GM21576 (cell line): ENCODE results near the gene NACA2.
"Not testable (repeated sequence)": the region's sequence is repeated elsewhere in the genome, so short reads cannot be mapped to it uniquely, and the experiment has no call there.

Experiments
- ATAC-seq: cut with Tn5 transposase; IDR thresholded peaks from one replicate; pipeline ENCODE4 v1.9.1; 2021; ENCODE audit warnings: mild to moderate bottlenecking, moderate library complexity; ENCODE audit not compliant: unreplicated experiment

Gene NACA2

DNA sequence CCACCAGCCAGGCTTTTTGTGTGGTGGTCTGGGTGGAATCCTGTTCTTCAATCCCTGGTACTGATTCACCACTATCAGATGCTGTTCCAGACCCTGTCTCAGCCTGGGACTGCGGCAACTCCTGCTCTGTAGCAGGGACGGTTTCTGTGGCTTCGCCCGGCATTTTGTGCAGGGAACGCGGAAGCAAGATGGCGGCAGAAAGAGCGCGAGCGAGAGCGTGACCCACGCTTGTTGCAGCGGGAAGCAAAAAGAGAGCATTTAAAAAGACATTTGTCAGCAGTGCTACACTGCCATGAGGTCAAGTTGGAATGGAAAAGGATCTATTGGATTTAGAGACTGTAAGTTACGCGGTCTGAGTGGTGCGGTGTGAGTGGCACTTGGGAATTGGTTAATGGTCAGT is at the start of gene NACA2:
NACA2 (minus strand) TSS at position 202 of the 400 bp plus-strand sequence; CDS start at position 163, 39 bp downstream.
- no peak for ATAC-seq

DNA sequence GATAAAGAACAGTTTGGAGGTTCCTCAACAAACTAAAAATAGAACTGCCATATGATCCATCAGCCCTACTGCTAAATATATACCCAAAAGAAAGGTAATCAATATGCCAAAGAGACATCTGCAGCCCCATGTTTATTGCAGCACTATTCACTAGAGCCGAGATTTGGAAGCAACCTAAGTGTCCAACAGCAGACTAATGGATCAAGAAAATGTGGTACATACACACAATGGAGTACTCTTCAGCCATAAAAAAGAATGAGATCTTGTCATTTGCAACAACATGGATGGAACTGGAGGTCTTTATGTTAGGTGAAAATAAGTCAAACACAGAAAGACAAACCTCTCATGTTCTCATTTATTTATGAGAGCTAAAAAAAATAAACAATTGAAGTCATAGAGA is 48.8 kb upstream of the NACA2 start:
- ATAC-seq: no peak

DNA sequence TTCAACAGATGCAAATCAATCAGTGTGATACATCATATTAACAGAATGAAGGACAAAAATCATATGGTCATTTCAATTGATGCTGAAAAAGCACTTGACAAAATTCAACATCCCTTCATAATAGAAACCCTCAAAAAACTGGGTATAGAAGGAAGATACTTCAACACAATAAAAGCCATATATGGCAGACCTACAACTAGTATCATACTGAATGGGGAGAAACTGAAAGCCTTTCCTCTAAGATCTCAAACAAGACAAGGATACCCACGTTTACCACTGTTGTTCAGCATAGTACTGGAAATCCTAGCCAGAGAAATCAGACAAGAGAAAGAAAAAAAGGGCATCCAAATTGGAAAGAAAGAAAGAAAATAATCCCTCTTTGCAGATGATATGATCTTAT is 47.1 kb upstream of the NACA2 start:
- no peak for ATAC-seq

DNA sequence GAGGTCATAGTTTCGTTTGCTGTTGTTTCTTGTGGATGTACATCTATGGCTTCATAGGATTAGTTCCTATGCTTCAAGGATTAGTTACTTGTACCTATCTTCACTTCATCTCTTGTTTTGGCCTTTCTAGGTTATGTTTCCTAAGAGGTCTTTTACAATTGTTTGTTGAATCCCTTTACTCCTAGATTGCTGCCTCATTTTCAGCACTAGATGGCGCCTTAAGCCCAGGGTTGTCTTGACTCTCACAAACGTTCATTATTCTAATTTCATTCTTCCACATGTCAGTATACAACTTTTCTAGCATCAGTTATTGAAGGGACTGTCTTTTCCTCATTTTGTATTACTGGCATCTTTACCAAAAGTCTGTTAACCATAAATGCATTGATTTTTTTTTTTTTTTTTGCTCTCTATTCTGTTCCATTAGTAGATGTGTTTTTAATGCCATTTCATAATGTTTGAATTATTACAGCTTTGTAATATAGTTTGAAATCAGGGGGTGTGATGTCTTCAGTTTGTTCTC is 45.0 kb upstream of the NACA2 start:
- no peak for ATAC-seq

DNA sequence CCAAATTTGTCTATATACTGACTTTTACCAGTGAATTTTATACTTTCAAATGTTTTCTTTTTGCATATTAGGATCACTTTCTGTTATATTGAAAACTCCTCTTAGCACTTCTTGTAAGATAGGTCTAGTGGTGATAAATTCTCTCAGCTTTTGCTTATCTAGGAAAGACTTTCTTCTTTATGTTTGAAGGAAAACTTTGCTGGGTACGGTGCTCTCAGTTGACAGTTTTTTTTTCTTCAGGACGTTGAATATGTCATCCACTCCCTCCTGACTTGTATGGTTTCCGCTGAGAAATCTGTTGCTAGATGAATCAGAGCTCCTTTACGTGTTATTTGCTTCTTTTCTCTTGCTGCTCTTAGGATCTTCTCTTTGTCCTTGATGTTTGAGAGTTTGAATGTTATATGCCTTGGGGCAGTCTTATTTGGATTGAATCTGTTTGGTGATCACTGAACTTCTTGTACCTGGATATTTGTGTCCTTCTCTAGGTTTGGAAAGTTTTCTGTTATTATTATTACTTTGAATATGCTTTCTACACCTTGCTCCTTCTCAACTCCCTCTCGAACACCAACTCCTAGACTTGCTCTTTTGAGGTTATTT is 44.0 kb upstream of the NACA2 start:
- ATAC-seq: no peak

GRCh38 chr17:61634011-61634539 is 43.1 kb upstream of the NACA2 start:
- ATAC-seq: no peak

GRCh38 chr17:61632826-61633225 is 41.8 kb upstream of the NACA2 start:
- ATAC-seq: no peak

GRCh38 chr17:61631800-61632199 is 40.8 kb upstream of the NACA2 start:
- ATAC-seq: no peak

GRCh38 chr17:61628158-61628557 is 37.1 kb upstream of the NACA2 start:
- ATAC-seq: not testable (repeated sequence)

- ATAC-seq: no peak
Measured at GRCh38 chr17:61627658-61628057, 36.6 kb upstream of the NACA2 start.

- no peak for ATAC-seq
Measured at GRCh38 chr17:61627125-61627524, 36.1 kb upstream of the NACA2 start.

DNA sequence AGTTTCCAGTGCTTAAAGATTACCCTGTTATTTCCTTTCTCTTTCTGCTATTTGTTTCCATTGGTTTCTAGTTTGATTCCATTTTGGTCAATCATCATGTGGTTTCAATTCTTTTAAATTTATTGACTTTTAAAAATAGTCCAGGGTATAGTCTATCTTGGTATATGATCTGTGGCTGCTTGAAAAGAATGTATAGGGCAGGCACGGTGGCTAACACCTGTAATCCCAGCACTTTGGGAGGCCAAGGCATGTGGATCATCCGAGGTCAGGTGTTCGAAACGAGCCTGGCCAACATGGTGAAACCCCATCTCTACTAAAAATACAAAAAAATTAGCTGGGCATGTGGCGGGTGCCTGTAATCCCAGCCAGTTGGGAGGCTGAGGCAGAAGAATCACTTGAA is 34.5 kb upstream of the NACA2 start:
- ATAC-seq: no peak

DNA sequence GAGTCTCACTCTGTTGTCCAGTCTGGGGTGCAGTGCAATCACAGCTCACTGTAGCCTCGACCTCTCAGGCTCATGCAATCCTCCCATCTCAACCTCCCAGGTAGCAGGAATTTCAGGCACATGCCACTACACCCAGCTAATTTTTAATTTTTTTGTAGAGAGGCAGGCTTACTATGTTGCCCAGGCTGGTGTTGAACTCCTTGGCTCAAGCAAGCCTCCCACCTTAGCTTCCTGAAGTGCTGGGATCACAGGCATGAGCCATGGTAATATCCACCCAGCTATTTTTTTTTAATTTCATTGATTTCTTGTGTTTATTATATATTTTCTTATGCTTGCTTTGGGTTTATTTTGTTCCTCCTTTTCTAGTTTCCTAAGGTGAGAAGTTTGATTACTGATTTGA is 33.9 kb upstream of the NACA2 start:
- no peak for ATAC-seq

GRCh38 chr17:61621317-61621716 is 30.3 kb upstream of the NACA2 start:
- no peak for ATAC-seq

DNA sequence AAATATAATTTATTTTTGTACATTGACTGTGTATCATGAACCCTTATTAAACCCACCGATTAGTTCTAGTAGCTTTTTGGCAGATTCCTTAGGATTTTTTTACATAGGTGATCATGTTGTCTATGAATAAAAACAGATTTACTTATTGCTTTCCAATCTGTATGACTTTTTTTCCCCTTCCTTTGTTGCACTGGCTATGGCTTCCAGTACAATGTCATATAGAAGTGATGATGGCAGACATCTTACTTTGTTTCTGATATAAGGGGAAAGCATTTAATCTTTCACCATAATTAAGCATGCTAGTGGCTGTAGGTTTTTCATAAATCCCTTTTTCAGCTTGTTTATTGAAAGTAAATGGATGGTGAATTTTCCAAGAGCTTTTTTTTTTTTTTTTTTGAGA is 28.9 kb upstream of the NACA2 start:
- ATAC-seq: no peak

- no peak for ATAC-seq
Measured at GRCh38 chr17:61619493-61619892, 28.5 kb upstream of the NACA2 start.

DNA sequence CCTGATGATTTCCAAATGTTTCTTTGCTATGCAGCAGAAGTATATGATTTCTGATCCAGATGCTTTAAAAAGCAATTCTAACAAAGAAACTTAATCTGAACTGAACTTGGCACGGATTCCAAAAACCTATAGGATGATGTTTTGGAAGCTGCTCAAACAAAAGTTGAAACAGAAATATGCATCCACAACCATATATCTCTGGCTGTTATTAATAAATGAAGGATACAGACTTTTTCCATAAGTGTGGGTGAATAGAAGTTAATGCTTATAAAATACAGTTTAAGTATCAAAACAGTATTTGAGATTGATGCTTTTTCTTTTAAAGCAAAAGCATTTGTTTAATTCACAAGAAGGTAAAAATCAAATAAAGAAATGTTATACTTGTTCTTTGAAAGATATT is 27.9 kb upstream of the NACA2 start:
- ATAC-seq: no peak

- ATAC-seq: no peak
Measured at GRCh38 chr17:61617330-61617729, 26.3 kb upstream of the NACA2 start.

- ATAC-seq: no peak
Measured at GRCh38 chr17:61616783-61617182, 25.8 kb upstream of the NACA2 start.

DNA sequence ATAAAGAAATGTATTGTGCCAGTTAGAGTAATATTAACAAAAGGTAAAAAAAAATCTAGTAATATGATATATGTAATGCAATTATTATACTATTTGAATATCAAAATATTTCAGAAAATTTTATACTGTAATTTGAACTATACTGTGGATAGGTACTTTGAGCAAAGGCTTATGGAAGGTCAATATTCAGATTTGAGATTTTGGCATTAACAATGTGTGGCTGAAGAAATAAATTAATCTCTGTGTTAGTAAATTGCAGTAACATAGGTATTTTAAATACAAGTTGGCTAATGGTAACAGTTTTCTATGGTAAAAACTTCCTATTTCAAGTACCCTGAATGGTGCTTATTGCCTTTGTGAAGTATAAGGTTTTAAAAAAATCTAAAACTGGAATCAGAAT is 23.2 kb upstream of the NACA2 start:
- no peak for ATAC-seq

- ATAC-seq: no peak
Measured at GRCh38 chr17:61611323-61611722, 20.3 kb upstream of the NACA2 start.

GRCh38 chr17:61605692-61606091 is 14.7 kb upstream of the NACA2 start:
- ATAC-seq: no peak

DNA sequence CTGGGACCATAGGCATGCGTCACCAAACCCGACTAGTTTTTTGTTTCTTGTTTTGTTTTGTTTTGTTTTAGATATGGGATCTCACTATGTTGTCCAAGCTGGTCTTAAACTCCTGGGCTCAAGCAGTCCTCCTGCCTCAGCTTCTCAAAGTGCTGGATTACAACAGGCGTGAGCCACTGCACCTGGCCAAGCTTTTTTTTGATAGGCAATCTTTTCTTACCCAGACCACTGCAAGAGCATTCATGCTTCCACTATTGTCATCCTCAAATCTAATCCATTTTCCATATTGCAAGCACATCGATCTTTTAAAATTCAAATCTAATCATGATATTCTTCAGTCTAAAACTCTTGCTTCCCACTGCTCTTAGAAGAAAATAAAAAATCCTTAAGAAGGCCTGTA is 10.3 kb upstream of the NACA2 start:
- no peak for ATAC-seq
